H9 (cell line): Measurements from ENCODE around the gene MMD. TPM values are rescaled to one million over a fixed set of nuclear protein-coding genes. Genes with fewer than 3 reads are reported as not detected.

Source experiments
- DNase-seq: peaks from one replicate; pipeline ENCODE4 v3.0.0-alpha.2; 2017
- H2AFZ ChIP-seq: one replicate; pipeline ENCODE4 v1.6.1; 2013; ENCODE audit warnings: mild to moderate bottlenecking, low read length, control low read depth, moderate library complexity
- H2AK5ac ChIP-seq: 2 replicates; pipeline ENCODE4 v1.6.1; 2013; ENCODE audit warnings: low read length, control low read depth, mixed read lengths; ENCODE audit not compliant: insufficient read length
- H2BK120ac ChIP-seq: one replicate; pipeline ENCODE4 v1.6.1; 2013; ENCODE audit warnings: low read depth, mild to moderate bottlenecking, low read length, control low read depth, inconsistent platforms; ENCODE audit not compliant: poor library complexity, severe bottlenecking
- H2BK12ac ChIP-seq: 2 replicates; pipeline ENCODE4 v1.6.1; 2013; ENCODE audit warnings: low read length, control low read depth, mixed read lengths, low read depth; ENCODE audit not compliant: insufficient read length
- H2BK15ac ChIP-seq: 2 replicates; pipeline ENCODE4 v1.6.1; 2013; ENCODE audit warnings: low read depth, low read length, control low read depth
- H2BK20ac ChIP-seq: one replicate; pipeline ENCODE4 v1.6.1; 2013; ENCODE audit warnings: low read depth, mild to moderate bottlenecking, low read length, control low read depth, inconsistent platforms; ENCODE audit not compliant: poor library complexity, severe bottlenecking
- H2BK5ac ChIP-seq: 2 replicates; pipeline ENCODE4 v1.6.1; 2013; ENCODE audit warnings: low read length, control low read depth, mixed read lengths; ENCODE audit not compliant: insufficient read length
- H3K14ac ChIP-seq: 2 replicates; pipeline ENCODE4 v1.6.1; 2013; ENCODE audit warnings: low read length, control low read depth; ENCODE audit not compliant: insufficient read depth
- H3K18ac ChIP-seq: 2 replicates; pipeline ENCODE4 v1.6.1; 2013; ENCODE audit warnings: low read depth, mild to moderate bottlenecking, mixed read lengths, low read length, control low read depth; ENCODE audit not compliant: insufficient read length
- H3K23ac ChIP-seq: 2 replicates; pipeline ENCODE4 v1.6.1; 2013; ENCODE audit warnings: low read length, control low read depth, mixed read lengths, low read depth; ENCODE audit not compliant: insufficient read length
- H3K23me2 ChIP-seq: 2 replicates; pipeline ENCODE4 v1.6.1; 2013; ENCODE audit warnings: low read depth, mild to moderate bottlenecking, mixed read lengths, low read length, control low read depth; ENCODE audit not compliant: insufficient read length, poor library complexity, severe bottlenecking
- H3K27ac ChIP-seq: 2 replicates; pipeline ENCODE4 v1.5.1; 2013; ENCODE audit warnings: low read length, control low read depth, mixed read lengths, low read depth; ENCODE audit not compliant: insufficient read length
- H3K27me3 ChIP-seq: 2 replicates; pipeline ENCODE4 v1.6.1; 2013; ENCODE audit warnings: low read length, control low read depth, inconsistent platforms; ENCODE audit not compliant: insufficient read depth
- H3K4ac ChIP-seq: 2 replicates; pipeline ENCODE4 v1.6.1; 2013; ENCODE audit warnings: low read depth, mild to moderate bottlenecking, control low read depth, inconsistent platforms, low read length, moderate library complexity
- H3K4me1 ChIP-seq: 2 replicates; pipeline ENCODE4 v1.6.1; 2013; ENCODE audit warnings: low read length, control low read depth, inconsistent platforms; ENCODE audit not compliant: insufficient read depth
- H3K4me2 ChIP-seq: 2 replicates; pipeline ENCODE4 v1.6.1; 2013; ENCODE audit warnings: low read length, control low read depth, mixed read lengths; ENCODE audit not compliant: insufficient read length, insufficient read depth
- H3K56ac ChIP-seq: 2 replicates; pipeline ENCODE4 v1.6.1; 2013; ENCODE audit warnings: low read depth, mild to moderate bottlenecking, mixed read lengths, low read length, control low read depth; ENCODE audit not compliant: insufficient read length
- H3K79me1 ChIP-seq: 2 replicates; pipeline ENCODE4 v1.6.1; 2013; ENCODE audit warnings: low read depth, mild to moderate bottlenecking, moderate library complexity, low read length, control low read depth, inconsistent platforms; ENCODE audit not compliant: insufficient read depth, poor library complexity, severe bottlenecking
- H3K79me2 ChIP-seq: 2 replicates; pipeline ENCODE4 v1.6.1; 2013; ENCODE audit warnings: low read length, control low read depth, inconsistent platforms; ENCODE audit not compliant: insufficient read depth
- H3K9ac ChIP-seq: 2 replicates; pipeline ENCODE4 v1.6.1; 2013; ENCODE audit warnings: low read length, control low read depth, mixed read lengths; ENCODE audit not compliant: insufficient read length; ENCODE audit errors: extremely low read depth
- H3K9me3 ChIP-seq: one replicate; pipeline ENCODE4 v1.6.1; 2013; ENCODE audit warnings: low read depth, low read length, inconsistent platforms; ENCODE audit not compliant: control insufficient read depth
- H3T11ph ChIP-seq: one replicate; pipeline ENCODE4 v1.6.1; 2013; ENCODE audit warnings: mild to moderate bottlenecking, low read length, control low read depth, inconsistent platforms
- H4K20me1 ChIP-seq: one replicate; pipeline ENCODE4 v1.6.1; 2013; ENCODE audit not compliant: control insufficient read depth, insufficient read length, insufficient read depth
- H4K5ac ChIP-seq: 2 replicates; pipeline ENCODE4 v1.6.1; 2013; ENCODE audit warnings: low read depth, mild to moderate bottlenecking, mixed read lengths, low read length, control low read depth; ENCODE audit not compliant: insufficient read length
- H4K8ac ChIP-seq: replicated peaks from 2 replicates; pipeline ENCODE4 v1.6.1; 2013; ENCODE audit warnings: low read length, control low read depth, mixed read lengths, low read depth; ENCODE audit not compliant: insufficient read length
- H4K91ac ChIP-seq: 2 replicates; pipeline ENCODE4 v1.6.1; 2013; ENCODE audit warnings: low read depth, mild to moderate bottlenecking, moderate library complexity, mixed read lengths, low read length, control low read depth; ENCODE audit not compliant: insufficient read length
- H3K27ac Mint-ChIP-seq, 3 experiments: 2 replicates in 2 of 3; 3 replicates in 1 of 3; pipeline ENCODE4 v1.8.0; 2020 to 2021; ENCODE audit warnings: mixed read lengths in 3 of 3, mild to moderate bottlenecking in 1 of 3, moderate library complexity in 1 of 3
- H3K27me3 Mint-ChIP-seq: 2 replicates; pipeline ENCODE4 v1.8.0; 2021; ENCODE audit warnings: low read depth, mild to moderate bottlenecking, moderate library complexity, mixed read lengths
- H3K36me3 Mint-ChIP-seq, 3 experiments: 2 replicates in 2 of 3; 3 replicates in 1 of 3; pipeline ENCODE4 v1.8.0; 2020 to 2021; ENCODE audit warnings: low read depth in 3 of 3, mixed read lengths in 3 of 3; ENCODE audit not compliant: insufficient read depth in 1 of 3
- H3K4me1 Mint-ChIP-seq, 2 experiments: 2 replicates each; pipeline ENCODE4 v1.8.0; 2020; ENCODE audit warnings: mixed read lengths in 2 of 2
- H3K4me3 Mint-ChIP-seq, 2 experiments: 2 replicates in 1 of 2; 3 replicates in 1 of 2; pipeline ENCODE4 v1.8.0; 2020 to 2021; ENCODE audit warnings: mild to moderate bottlenecking in 2 of 2, mixed read lengths in 2 of 2, moderate library complexity in 1 of 2
- H3K9me3 Mint-ChIP-seq, 2 experiments: 2 replicates in 1 of 2; 3 replicates in 1 of 2; pipeline ENCODE4 v1.8.0; 2020; ENCODE audit warnings: mild to moderate bottlenecking in 2 of 2, mixed read lengths in 2 of 2, moderate library complexity in 1 of 2
- WGBS: extraction: QIAGEN DNeasy Blood & Tissue Kit; methylation state at CpG from one replicate; pipeline ENCODE4 v1.1.7; 2013; ENCODE audit warnings: missing lambda C conversion rate, low lambda C conversion rate, mixed read lengths; ENCODE audit not compliant: insufficient read length; ENCODE audit errors: extremely low coverage; 5-methylcytosine and 5-hydroxymethylcytosine counted together
- total RNA-seq: library from RNA; stranded (reverse); gene quantifications from 2 replicates; pipeline ENCODE4 v1.2.1, GENCODE V29; 2021
- TF ChIP-seq, protein P1 (sequence below): fragments of 200-600 bp; sonication (generic); conservative IDR thresholded peaks from 3 replicates; pipeline ENCODE4 v1.8.0; 2021; ENCODE audit warnings: antibody characterized with exemption, mild to moderate bottlenecking

MMD gene
- total RNA-seq, 1 experiment from 2014 or later, result 24.0 TPM

DNA sequence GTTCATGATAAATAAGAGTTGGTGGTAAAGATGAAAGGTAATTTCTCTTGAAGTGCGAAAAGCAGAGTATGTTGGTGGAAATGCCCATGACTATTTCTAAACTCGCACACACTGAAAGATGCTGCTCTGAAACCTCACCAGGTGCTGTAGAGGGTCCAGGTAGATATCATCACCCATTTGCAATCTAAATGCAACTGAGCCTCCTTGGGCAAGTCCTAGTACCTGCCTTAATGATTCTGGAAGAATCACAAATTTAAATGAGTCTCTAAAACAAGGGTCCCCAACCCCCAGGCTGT is 5.9 kb upstream of the MMD start:
- no peak overlapping the region for H3K14ac ChIP-seq
- H2AFZ ChIP-seq, result no peak overlapping the region
- no peak overlapping the region for H3K27ac Mint-ChIP-seq
- no peak overlapping the region for H3K27ac ChIP-seq
- H4K91ac ChIP-seq, result no peak overlapping the region
- no peak for DNase-seq
- no peak overlapping the region for H2BK15ac ChIP-seq
- H3K9me3 Mint-ChIP-seq, result no peaks in the 10 kb centered on the region; a peak in 1 of 5 replicates
- H3K4me2 ChIP-seq, result no peak overlapping the region
- no peak overlapping the region for H3K9ac ChIP-seq
- H3K23ac ChIP-seq, result no peak overlapping the region
- H3K4me1 ChIP-seq, result no peaks in the 10 kb centered on the region
- no peak overlapping the region for H3K4ac ChIP-seq
- H3T11ph ChIP-seq, result no peak overlapping the region
- H4K8ac ChIP-seq, result no peak overlapping the region
- no peak overlapping the region for H3K18ac ChIP-seq
- H3K56ac ChIP-seq, result no peak overlapping the region
- H3K79me2 ChIP-seq, result no peaks in the 10 kb centered on the region
- H3K9me3 ChIP-seq, result no peaks in the 10 kb centered on the region
- TF ChIP-seq, protein P1, sequence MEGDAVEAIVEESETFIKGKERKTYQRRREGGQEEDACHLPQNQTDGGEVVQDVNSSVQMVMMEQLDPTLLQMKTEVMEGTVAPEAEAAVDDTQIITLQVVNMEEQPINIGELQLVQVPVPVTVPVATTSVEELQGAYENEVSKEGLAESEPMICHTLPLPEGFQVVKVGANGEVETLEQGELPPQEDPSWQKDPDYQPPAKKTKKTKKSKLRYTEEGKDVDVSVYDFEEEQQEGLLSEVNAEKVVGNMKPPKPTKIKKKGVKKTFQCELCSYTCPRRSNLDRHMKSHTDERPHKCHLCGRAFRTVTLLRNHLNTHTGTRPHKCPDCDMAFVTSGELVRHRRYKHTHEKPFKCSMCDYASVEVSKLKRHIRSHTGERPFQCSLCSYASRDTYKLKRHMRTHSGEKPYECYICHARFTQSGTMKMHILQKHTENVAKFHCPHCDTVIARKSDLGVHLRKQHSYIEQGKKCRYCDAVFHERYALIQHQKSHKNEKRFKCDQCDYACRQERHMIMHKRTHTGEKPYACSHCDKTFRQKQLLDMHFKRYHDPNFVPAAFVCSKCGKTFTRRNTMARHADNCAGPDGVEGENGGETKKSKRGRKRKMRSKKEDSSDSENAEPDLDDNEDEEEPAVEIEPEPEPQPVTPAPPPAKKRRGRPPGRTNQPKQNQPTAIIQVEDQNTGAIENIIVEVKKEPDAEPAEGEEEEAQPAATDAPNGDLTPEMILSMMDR, result no peak
- H2BK20ac ChIP-seq, result no peak overlapping the region
- H3K23me2 ChIP-seq, result no peaks in the 10 kb centered on the region
- H3K79me1 ChIP-seq, result no peaks in the 10 kb centered on the region
- peaks cover 0 to 9% of the 10 kb centered on the region in 2 experiments; a peak in 3 of 4 replicates for H3K4me1 Mint-ChIP-seq
- no peak overlapping the region for H2BK5ac ChIP-seq
- no peaks in the 10 kb centered on the region for H3K27me3 ChIP-seq
- no peaks in the 10 kb centered on the region for H4K20me1 ChIP-seq
- H2BK12ac ChIP-seq, result no peak overlapping the region
- no peak overlapping the region for H2BK120ac ChIP-seq
- peaks cover 13% of the 10 kb centered on the region; the same call in 1 of the 2 replicates for H3K27me3 Mint-ChIP-seq
- H3K36me3 Mint-ChIP-seq, result no peaks in the 10 kb centered on the region
- no peak overlapping the region for H3K4me3 Mint-ChIP-seq
- no CpG with 5 or more reads among the region's 2 CpGs for WGBS
- no peak overlapping the region for H4K5ac ChIP-seq
- H2AK5ac ChIP-seq, result no peak overlapping the region
